Spleen (tissue), 11 donors: Measurements from ENCODE around the gene NSFL1C. TPM values are rescaled to one million over a fixed set of nuclear protein-coding genes. Genes with fewer than 3 reads are reported as not detected.

Experiments used
- DNase-seq: peaks from one replicate; pipeline ENCODE4 v3.0.0-alpha.2; 2020
- H3K27ac ChIP-seq, 8 donors: fragments of 200-600 bp; sonication (generic) in 7 of 8; 1 replicate in 4 of 8; 2 replicates in 4 of 8; pipeline versions ENCODE4 v1.5.0 to v1.8.0; 2016 to 2021; ENCODE audit warnings: inconsistent platforms in 4 of 8, mild to moderate bottlenecking in 4 of 8, moderate library complexity in 1 of 8
- H3K27me3 ChIP-seq, 7 donors: fragments of 200-600 bp; sonication (generic) in 6 of 7; replicated peaks in 1 of 7; 1 replicate in 4 of 7; 2 replicates in 3 of 7; pipeline versions ENCODE4 v1.5.0 to v1.8.0; 2016 to 2021; ENCODE audit warnings: inconsistent platforms in 3 of 7, mild to moderate bottlenecking in 1 of 7
- H3K36me3 ChIP-seq, 6 donors: fragments of 200-600 bp; sonication (generic) in 5 of 6; 1 replicate in 4 of 6; 2 replicates in 2 of 6; pipeline versions ENCODE4 v1.5.0 to v1.8.0; 2016 to 2021; ENCODE audit warnings: inconsistent platforms in 2 of 6
- H3K4me1 ChIP-seq, 6 donors: fragments of 200-600 bp; sonication (generic) in 5 of 6; 1 replicate in 3 of 6; 2 replicates in 3 of 6; pipeline versions ENCODE4 v1.5.0 to v1.8.0; 2016 to 2021; ENCODE audit warnings: inconsistent platforms in 3 of 6
- H3K4me3 ChIP-seq, 8 donors: fragments of 200-600 bp; sonication (generic) in 7 of 8; 1 replicate in 4 of 8; 2 replicates in 4 of 8; pipeline versions ENCODE4 v1.5.0 to v1.8.0; 2016 to 2021; ENCODE audit warnings: inconsistent platforms in 4 of 8, mild to moderate bottlenecking in 4 of 8, moderate library complexity in 2 of 8
- H3K9me3 ChIP-seq, 8 donors: fragments of 200-600 bp; sonication (generic) in 7 of 8; 1 replicate in 4 of 8; 2 replicates in 4 of 8; pipeline versions ENCODE4 v1.5.0 to v1.8.0; 2016 to 2021; ENCODE audit warnings: inconsistent platforms in 4 of 8
- CTCF ChIP-seq, 11 experiments: fragments of 200-600 bp in 7 of 11; fragments of 450-650 bp in 4 of 11; sonication (generic) in 4 of 11; IDR thresholded peaks in 8 of 11; conservative IDR thresholded peaks in 3 of 11; 1 replicate in 7 of 11; 2 replicates in 4 of 11; pipeline versions ENCODE4 v1.4.0 to v1.8.0; 2016 to 2021; ENCODE audit warnings: antibody characterized with exemption in 11 of 11, inconsistent platforms in 4 of 11, mild to moderate bottlenecking in 1 of 11
- POLR2A ChIP-seq, 3 donors: fragments of 450-650 bp; IDR thresholded peaks; one replicate each; pipeline ENCODE4 v1.5.1; 2017; ENCODE audit warnings: antibody characterized with exemption in 3 of 3, mild to moderate bottlenecking in 1 of 3
- POLR2AphosphoS5 ChIP-seq, 3 donors: sonication (generic); formaldehyde crosslinking; IDR thresholded peaks; one replicate each; pipeline ENCODE4 v1.5.1; 2017; ENCODE audit warnings: antibody characterized with exemption in 3 of 3
- WGBS, 5 donors: extraction: QIAGEN DNeasy Blood & Tissue Kit in 3 of 5; methylation state at CpG; one replicate each; pipeline versions ENCODE4 v1.1.5 to v1.1.7; 2013 to 2018; 5-methylcytosine and 5-hydroxymethylcytosine counted together
- intact Hi-C: fragments of 100-400 bp; cut with DNase I; formaldehyde crosslinking; loops from one replicate; pipeline ENCODE4 v1.15.0; 2023; ENCODE audit warnings: low total_unique reads
- polyA plus RNA-seq, 3 donors: library from polyadenylated mRNA; stranded (reverse); fragments of 200-250 nt; gene quantifications; one replicate each; pipeline ENCODE4 v1.2.1, GENCODE V29; 2013
- total RNA-seq, 7 donors: library from RNA; depleted of rRNA in 3 of 7; stranded (reverse); fragments of >200 nt in 3 of 7; fragmentation: NEBNext Ultra II Directional in 4 of 7; extraction: Animal tissue kit (Norgen Biotek cat#: 25700) in 4 of 7; gene quantifications; one replicate each; pipeline versions ENCODE4 v1.1.0 to v1.2.1, GENCODE V29; 2016 to 2021
- donor health status: healthy with polysubstance abuse.
- donor health status: DM: no; HTN: no; CAD: no; lungs with moderate emphysema.
- donor health status: DM: no; HTN: no; CAD: no.
- donor health status: Bipolar disorder and iron deficiency.
- donor health status: healthy.
- donor health status: DM: no; HTN: no; CAD: no.
- donor health status: DM: yes; HTN: yes; CAD: no.

Gene NSFL1C
- total and polyA plus RNA-seq, 10 donors, result 37.1 to 88.5 (median 66.3) TPM

- WGBS, 5 donors, result 67 to 76% (median 68%) methylated on average over 6 to 7 of the region's 7 CpGs
- no peak for DNase-seq
- H3K9me3 ChIP-seq, result peaks cover 0 to 32% (median 26%) of the 10 kb centered on the region in 8 donors
These were observed 43.0 kb downstream of the NSFL1C start for GRCh38 chr20:1423625-1424106.

GRCh38 chr20:1423206-1423605, 43.4 kb downstream of the NSFL1C start:
- WGBS, 5 donors, result 87 to 93% (median 87%) methylated on average over 6 of the region's 6 CpGs
- intact Hi-C loops, result no loop called here
- Histone ChIP-seq H3K27me3 (no peaks in the 10 kb centered on the region), H3K4me1 (peaks cover 0 to 6% (median 0%) of the 10 kb centered on the region in 6 donors), H3K36me3 (no peaks in the 10 kb centered on the region), H3K27ac (no peak overlapping the region), H3K9me3 (peaks cover 0 to 35% (median 27%) of the 10 kb centered on the region in 8 donors), H3K4me3 (no peak overlapping the region)
- TF ChIP-seq POLR2A (IDR thresholded peaks at IDR 0.05) (no peak), CTCF (IDR thresholded peaks at IDR 0.05 in 8 of 11, conservative IDR thresholded peaks at IDR 0.05 in 3 of 11) (no peak), POLR2AphosphoS5 (IDR thresholded peaks at IDR 0.05) (no peak)
- no peak for DNase-seq

More at GRCh38 chr20:1423625-1424106, 43.0 kb downstream of the NSFL1C start:
- intact Hi-C loops, result no loop called here
- H3K4me3 ChIP-seq, result no peak overlapping the region
- H3K27me3 ChIP-seq, result no peaks in the 10 kb centered on the region
- TF ChIP-seq POLR2AphosphoS5 (IDR thresholded peaks at IDR 0.05), result no peak
- TF ChIP-seq CTCF (IDR thresholded peaks at IDR 0.05 in 8 of 11, conservative IDR thresholded peaks at IDR 0.05 in 3 of 11), result no peak
- TF ChIP-seq POLR2A (IDR thresholded peaks at IDR 0.05), result no peak
- no peaks in the 10 kb centered on the region for H3K36me3 ChIP-seq
- H3K27ac ChIP-seq, result no peak overlapping the region
- peaks cover 0 to 6% (median 0%) of the 10 kb centered on the region in 6 donors for H3K4me1 ChIP-seq

GRCh38 chr20:1422753-1423152, 43.9 kb downstream of the NSFL1C start:
- H3K27ac ChIP-seq, result no peak overlapping the region
- H3K36me3 ChIP-seq, result no peaks in the 10 kb centered on the region
- TF ChIP-seq POLR2A (IDR thresholded peaks at IDR 0.05) (no peak), CTCF (IDR thresholded peaks at IDR 0.05 in 8 of 11, conservative IDR thresholded peaks at IDR 0.05 in 3 of 11) (no peak), POLR2AphosphoS5 (IDR thresholded peaks at IDR 0.05) (no peak)
- DNase-seq, result no peak
- WGBS, 5 donors, result 38 to 55% (median 46%) methylated on average over 3 of the region's 3 CpGs
- intact Hi-C loops, result no loop called here
- H3K9me3 ChIP-seq, result peaks cover 0 to 37% (median 27%) of the 10 kb centered on the region in 8 donors
- peaks cover 0 to 2% (median 0%) of the 10 kb centered on the region in 7 donors for H3K27me3 ChIP-seq
- peaks cover 0 to 6% (median 0%) of the 10 kb centered on the region in 6 donors for H3K4me1 ChIP-seq
- H3K4me3 ChIP-seq, result no peak overlapping the region

- Histone ChIP-seq H3K4me1 (peaks cover 0 to 6% (median 0%) of the 10 kb centered on the region in 6 donors), H3K27me3 (peaks cover 0 to 5% (median 0%) of the 10 kb centered on the region in 7 donors), H3K4me3 (no peak overlapping the region), H3K9me3 (peaks cover 0 to 37% (median 27%) of the 10 kb centered on the region in 8 donors), H3K27ac (no peak overlapping the region), H3K36me3 (no peaks in the 10 kb centered on the region)
- intact Hi-C loops, result no loop called here
- TF ChIP-seq POLR2A (IDR thresholded peaks at IDR 0.05) (no peak), POLR2AphosphoS5 (IDR thresholded peaks at IDR 0.05) (no peak), CTCF (IDR thresholded peaks at IDR 0.05 in 8 of 11, conservative IDR thresholded peaks at IDR 0.05 in 3 of 11) (no peak)
- WGBS, 5 donors, result 68 to 92% (median 89%) methylated on average over 4 of the region's 4 CpGs
- no peak for DNase-seq
These were observed 46.6 kb downstream of the NSFL1C start for GRCh38 chr20:1420066-1420465.
